Measurements from ENCODE around the gene SMC3.
"Not testable (repeated sequence)": the region's sequence is repeated elsewhere in the genome, so short reads cannot be mapped to it uniquely, and the experiment has no call there.

Gene SMC3

GRCh38 chr10:110567201-110568054 lies at the start of gene SMC3:
SMC3 (plus strand) TSS chr10:110567695; CDS start chr10:110567817, 122 bp downstream.
- DNase-seq, result peak; percentile 86 to 90

- no peak for DNase-seq
Observed at GRCh38 chr10:110522365-110522988, 45.0 kb upstream of the SMC3 start.

GRCh38 chr10:110523736-110524135 lies 43.8 kb upstream of the SMC3 start:
- no peak for DNase-seq

- DNase-seq, result no peak
Observed at GRCh38 chr10:110524179-110524858, 43.2 kb upstream of the SMC3 start.

- DNase-seq, result no peak
Observed at GRCh38 chr10:110524859-110525232, 42.6 kb upstream of the SMC3 start.

- DNase-seq, result no peak
Observed at GRCh38 chr10:110525349-110526260, 41.9 kb upstream of the SMC3 start.

GRCh38 chr10:110527731-110528171 lies 39.7 kb upstream of the SMC3 start:
- no peak for DNase-seq

- no peak for DNase-seq
Observed at GRCh38 chr10:110528224-110528996, 39.1 kb upstream of the SMC3 start.

- not testable (repeated sequence) for DNase-seq
Observed at GRCh38 chr10:110528997-110529524, 38.4 kb upstream of the SMC3 start.

GRCh38 chr10:110529596-110530011 lies 37.9 kb upstream of the SMC3 start:
- no peak for DNase-seq

- DNase-seq, result no peak
Observed at GRCh38 chr10:110530131-110530831, 37.2 kb upstream of the SMC3 start.

- DNase-seq, result no peak
Observed at GRCh38 chr10:110531687-110532086, 35.8 kb upstream of the SMC3 start.

- DNase-seq, result not testable (repeated sequence)
Observed at GRCh38 chr10:110532628-110533027, 34.9 kb upstream of the SMC3 start.

GRCh38 chr10:110533149-110533548 lies 34.3 kb upstream of the SMC3 start:
- no peak for DNase-seq

GRCh38 chr10:110534571-110534970 lies 32.9 kb upstream of the SMC3 start:
- no peak for DNase-seq

- peak; percentile 8 to 10 for DNase-seq
Observed at GRCh38 chr10:110535958-110536891, 31.3 kb upstream of the SMC3 start.

- DNase-seq, result no peak
Observed at GRCh38 chr10:110539091-110539490, 28.4 kb upstream of the SMC3 start.

GRCh38 chr10:110540031-110540430 lies 27.5 kb upstream of the SMC3 start:
- DNase-seq, result no peak

GRCh38 chr10:110544958-110545537 lies 22.4 kb upstream of the SMC3 start:
- DNase-seq, result peak; percentile 15 to 26
